ENCODE measurements around the gene ZNFX1. TPM values are rescaled to one million over a fixed set of nuclear protein-coding genes. Genes with fewer than 3 reads are reported as not detected.
A peak's percentile ranks its signal among the peaks of the same experiment; 100 is the strongest.

The ZNFX1 gene
- polyA plus RNA-seq, 4 donors = 9.9 to 13.4 (median 11.9) TPM

DNA sequence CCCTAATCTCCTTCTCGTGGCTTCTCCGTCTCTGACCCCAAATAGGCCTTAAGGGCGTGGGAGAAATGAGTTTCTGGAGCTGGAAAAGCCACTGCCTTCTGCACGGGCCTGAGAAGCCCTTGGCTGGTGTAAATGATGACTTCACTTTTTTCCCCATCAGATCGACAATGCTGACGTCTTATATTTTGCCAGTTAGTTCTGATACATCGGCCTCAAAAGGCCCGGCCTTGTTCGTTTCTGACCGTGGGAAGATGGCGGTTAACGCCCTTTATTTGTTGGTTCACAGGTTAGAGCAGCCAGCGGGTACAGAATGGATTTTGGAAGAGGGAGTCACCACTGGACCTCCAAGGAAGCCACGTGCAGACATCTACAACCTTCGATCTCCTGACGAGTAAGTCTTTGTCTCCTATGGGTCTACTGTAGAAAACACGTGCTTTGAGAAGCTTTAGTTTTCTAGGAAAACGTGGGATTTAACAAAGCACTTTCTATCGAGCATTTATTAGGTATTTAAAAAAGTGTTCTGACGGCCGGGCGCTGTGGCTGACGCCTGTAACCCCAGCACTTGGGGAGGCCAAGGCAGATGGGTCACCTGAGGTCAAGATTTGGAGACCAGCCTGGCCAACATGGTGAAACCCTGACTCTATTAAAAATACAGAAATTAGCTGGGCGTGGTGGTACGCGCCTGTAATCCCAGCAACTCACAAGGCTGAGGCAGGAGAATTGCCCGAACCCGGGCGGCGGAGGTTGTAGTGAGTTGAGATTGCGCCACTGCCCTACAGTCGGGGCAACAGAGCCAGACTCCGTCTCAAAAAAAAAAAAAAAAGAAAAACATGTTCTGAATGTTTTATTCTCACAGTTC lies 1.2 kb upstream of the ZNFX1 start:
- H3K9me3 ChIP-seq (ENCODE audit: control insufficient read depth in 2 of 2, insufficient read depth in 1 of 2, low read depth in 1 of 2, low read length in 1 of 2) = peaks cover 1 to 40% of the 10 kb centered on the region in 2 donors
- FAIRE-seq (no peak), DNase-seq (peak in 1 of 2 donors; percentile 44)
- H3K4me3 ChIP-seq (ENCODE audit: low read depth in 1 of 3, low read length in 3 of 3) = peak overlapping the region; percentile 65 to 94 (median 69)
- WGBS, 3 donors = 3 to 8% (median 7%) methylated on average over 33 of the region's 33 CpGs
- peaks cover 0 to 26% (median 23%) of the 10 kb centered on the region in 3 donors for H3K4me1 ChIP-seq (ENCODE audit: control insufficient read depth in 3 of 3, insufficient read depth in 2 of 3, low read depth in 1 of 3, low read length in 2 of 3)
- no peaks in the 10 kb centered on the region for H3K27me3 ChIP-seq (ENCODE audit: control insufficient read depth in 3 of 3, insufficient read depth in 3 of 3, low read length in 3 of 3)
- peak overlapping the region; percentile 76 to 94 (median 92) for H3K27ac ChIP-seq (ENCODE audit: low read depth in 1 of 3, low read length in 2 of 3)
- H3K36me3 ChIP-seq (ENCODE audit: control insufficient read depth in 3 of 3, insufficient read depth in 2 of 3, low read depth in 1 of 3, low read length in 3 of 3) = peaks cover 30 to 48% (median 43%) of the 10 kb centered on the region in 3 donors

DNA sequence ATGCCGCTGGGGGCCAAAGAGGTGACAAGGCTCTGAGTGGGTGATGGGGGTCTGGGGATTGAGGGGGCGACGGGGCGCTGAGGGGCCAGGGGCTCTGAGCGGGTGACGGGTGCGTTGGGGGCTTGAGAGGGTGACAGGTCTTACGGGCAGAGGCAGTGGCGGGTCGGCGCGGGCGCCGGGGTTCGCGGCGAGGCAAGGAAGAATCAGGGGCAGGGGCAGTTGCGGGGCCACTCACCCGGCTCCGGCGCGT lies 146 bp downstream of the ZNFX1 start:
- Histone ChIP-seq H3K27ac (ENCODE audit: low read depth in 1 of 3, low read length in 2 of 3) (peak overlapping the region; percentile 92 to 97 (median 94)), H3K4me3 (ENCODE audit: low read depth in 1 of 3, low read length in 3 of 3) (peak overlapping the region; percentile 85 to 95 (median 94)), H3K9me3 (ENCODE audit: control insufficient read depth in 2 of 2, insufficient read depth in 1 of 2, low read depth in 1 of 2, low read length in 1 of 2) (peaks cover 1 to 29% of the 10 kb centered on the region in 2 donors), H3K27me3 (ENCODE audit: control insufficient read depth in 3 of 3, insufficient read depth in 3 of 3, low read length in 3 of 3) (no peaks in the 10 kb centered on the region), H3K4me1 (ENCODE audit: control insufficient read depth in 3 of 3, insufficient read depth in 2 of 3, low read depth in 1 of 3, low read length in 2 of 3) (peaks cover 0 to 26% (median 16%) of the 10 kb centered on the region in 3 donors), H3K36me3 (ENCODE audit: control insufficient read depth in 3 of 3, insufficient read depth in 2 of 3, low read depth in 1 of 3, low read length in 3 of 3) (peaks cover 23 to 47% (median 34%) of the 10 kb centered on the region in 3 donors)
- WGBS, 3 donors = 0 to 1% (median 1%) methylated on average over 13 to 22 of the region's 22 CpGs
- DNase-seq (no peak), FAIRE-seq (no peak)

DNA sequence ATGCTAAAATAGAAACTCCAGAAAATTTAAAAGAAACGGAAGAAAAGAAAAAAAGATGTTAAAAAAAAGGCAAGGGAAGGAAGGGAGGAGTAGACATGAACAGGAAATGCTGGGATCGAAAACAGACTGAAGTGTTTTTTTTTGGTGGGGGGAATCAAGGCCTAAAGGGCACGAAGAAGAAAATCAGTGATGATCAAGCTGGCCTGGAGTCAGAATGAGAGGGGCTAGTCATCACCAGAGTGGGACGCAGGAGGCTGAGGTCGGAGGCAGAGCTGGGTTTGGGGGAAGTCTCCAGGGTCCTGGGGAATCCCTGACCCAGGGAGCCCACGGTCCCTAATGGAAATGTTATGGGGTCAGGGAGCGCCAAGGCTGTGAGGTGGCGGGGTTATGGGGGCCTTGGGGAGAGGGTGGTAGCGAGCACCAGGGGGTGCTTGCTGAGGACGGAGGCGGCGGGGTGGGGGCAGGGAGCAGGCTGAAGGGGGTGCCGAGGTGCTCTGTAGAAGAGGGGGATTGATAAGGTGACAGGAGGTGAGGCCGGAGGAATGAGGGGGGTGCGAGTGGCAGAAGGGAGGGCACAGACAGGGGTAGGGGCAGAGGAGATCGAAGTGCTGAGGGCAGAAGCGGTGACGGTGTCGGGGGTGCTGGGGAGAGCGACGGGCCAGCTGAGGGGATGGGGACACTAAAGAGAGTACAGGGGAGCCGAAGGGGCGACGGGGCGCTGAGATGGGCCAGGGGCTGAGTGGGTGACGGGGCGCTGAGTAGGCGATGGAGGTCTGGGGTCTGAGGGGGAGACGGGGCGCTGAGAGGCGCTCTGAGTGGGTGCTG lies 684 bp downstream of the ZNFX1 start:
- Histone ChIP-seq H3K9me3 (ENCODE audit: control insufficient read depth in 2 of 2, insufficient read depth in 1 of 2, low read depth in 1 of 2, low read length in 1 of 2) (peaks cover 1 to 23% of the 10 kb centered on the region in 2 donors), H3K4me1 (ENCODE audit: control insufficient read depth in 3 of 3, insufficient read depth in 2 of 3, low read depth in 1 of 3, low read length in 2 of 3) (peaks cover 0 to 30% (median 16%) of the 10 kb centered on the region in 3 donors), H3K27ac (ENCODE audit: low read depth in 1 of 3, low read length in 2 of 3) (peak overlapping the region; percentile 92 to 97 (median 94)), H3K27me3 (ENCODE audit: control insufficient read depth in 3 of 3, insufficient read depth in 3 of 3, low read length in 3 of 3) (no peaks in the 10 kb centered on the region), H3K4me3 (ENCODE audit: low read depth in 1 of 3, low read length in 3 of 3) (peak overlapping the region; percentile 85 to 95 (median 94)), H3K36me3 (ENCODE audit: control insufficient read depth in 3 of 3, insufficient read depth in 2 of 3, low read depth in 1 of 3, low read length in 3 of 3) (peaks cover 18 to 43% (median 29%) of the 10 kb centered on the region in 3 donors)
- 1 to 2% (median 1%) methylated on average over 26 to 31 of the region's 31 CpGs for WGBS, 3 donors
- FAIRE-seq (no peak), DNase-seq (peak in 1 of 2 donors; percentile 49)

DNA sequence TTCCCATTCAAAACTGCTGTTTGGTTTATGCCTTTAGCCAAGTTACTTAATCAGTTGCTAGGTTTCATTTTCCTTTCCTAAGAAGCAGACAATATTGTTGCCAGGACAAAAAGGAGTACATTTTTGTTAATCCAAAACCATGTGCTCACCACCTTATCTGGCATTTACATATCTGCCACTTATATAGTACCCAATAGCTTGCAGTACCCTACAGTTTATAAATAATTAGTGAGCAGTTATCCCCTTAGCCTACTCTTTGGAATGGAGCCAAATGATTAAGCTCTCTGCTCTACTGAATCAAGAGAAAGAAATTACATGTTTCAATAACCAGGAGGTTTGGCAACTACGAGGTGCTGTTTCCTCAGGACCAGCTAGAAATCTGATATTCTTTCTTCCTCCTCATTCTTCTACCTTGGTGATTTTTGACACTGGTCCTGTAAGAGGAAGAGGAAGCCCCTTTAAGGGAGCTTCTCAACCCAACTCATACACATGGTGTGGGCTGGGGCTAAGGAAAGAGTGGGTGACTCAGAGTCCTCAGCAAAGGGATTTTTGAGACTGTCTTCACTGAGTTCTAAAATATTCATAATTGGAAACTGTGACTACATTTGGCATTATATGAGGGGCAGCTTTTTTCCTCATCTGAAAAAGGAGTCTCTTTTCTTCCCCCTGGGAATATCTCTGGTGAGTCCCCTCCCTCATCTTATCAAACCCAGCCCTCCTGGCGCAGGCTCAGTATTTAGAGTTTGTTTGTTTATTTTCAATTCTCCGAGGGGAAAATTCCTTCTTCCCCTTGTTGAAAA lies 1.5 kb downstream of the ZNFX1 start:
- WGBS, 3 donors = 1 to 4% (median 1%) methylated on average over 3 of the region's 3 CpGs
- Histone ChIP-seq H3K27ac (ENCODE audit: low read depth in 1 of 3, low read length in 2 of 3) (peak overlapping the region; percentile 92 to 97 (median 94)), H3K9me3 (ENCODE audit: control insufficient read depth in 2 of 2, insufficient read depth in 1 of 2, low read depth in 1 of 2, low read length in 1 of 2) (peaks cover 1 to 15% of the 10 kb centered on the region in 2 donors), H3K36me3 (ENCODE audit: control insufficient read depth in 3 of 3, insufficient read depth in 2 of 3, low read depth in 1 of 3, low read length in 3 of 3) (peaks cover 16 to 43% (median 25%) of the 10 kb centered on the region in 3 donors), H3K4me1 (ENCODE audit: control insufficient read depth in 3 of 3, insufficient read depth in 2 of 3, low read depth in 1 of 3, low read length in 2 of 3) (peaks cover 0 to 30% (median 16%) of the 10 kb centered on the region in 3 donors), H3K4me3 (ENCODE audit: low read depth in 1 of 3, low read length in 3 of 3) (peak overlapping the region; percentile 85 to 95 (median 94)), H3K27me3 (ENCODE audit: control insufficient read depth in 3 of 3, insufficient read depth in 3 of 3, low read length in 3 of 3) (no peaks in the 10 kb centered on the region)
- DNase-seq = peak; percentile 58 to 63
- no peak for FAIRE-seq

DNA sequence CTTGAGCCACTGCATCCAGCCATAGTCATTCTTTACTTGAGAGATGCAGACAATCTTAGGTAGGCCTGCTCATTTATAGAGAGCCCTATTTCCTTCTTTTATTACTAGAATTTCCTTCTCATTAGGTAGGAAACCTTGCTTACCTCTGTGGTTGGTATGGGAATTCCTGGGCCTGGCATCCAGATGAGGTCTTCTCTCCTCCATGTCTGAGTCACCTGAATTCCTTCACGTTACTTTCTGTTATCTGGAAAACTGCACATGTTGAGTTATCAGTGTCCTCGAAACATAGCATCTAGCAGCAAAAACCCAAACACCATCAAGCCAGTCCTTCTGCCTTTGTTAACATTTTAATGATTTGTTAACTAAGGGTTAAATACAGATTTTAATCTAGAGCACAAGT lies 2.2 kb downstream of the ZNFX1 start:
- no peak overlapping the region for H3K4me3 ChIP-seq (ENCODE audit: low read depth in 1 of 3, low read length in 3 of 3)
- no peak for DNase-seq
- H3K36me3 ChIP-seq (ENCODE audit: control insufficient read depth in 3 of 3, insufficient read depth in 2 of 3, low read depth in 1 of 3, low read length in 3 of 3) = peaks cover 10 to 44% (median 24%) of the 10 kb centered on the region in 3 donors
- peak overlapping the region in 2 of 3 donors; percentile 55 to 92 for H3K27ac ChIP-seq (ENCODE audit: low read depth in 1 of 3, low read length in 2 of 3)
- FAIRE-seq = no peak
- H3K9me3 ChIP-seq (ENCODE audit: control insufficient read depth in 2 of 2, insufficient read depth in 1 of 2, low read depth in 1 of 2, low read length in 1 of 2) = peaks cover 0 to 8% of the 10 kb centered on the region in 2 donors
- 33 to 50% (median 44%) methylated on average over 2 of the region's 2 CpGs for WGBS, 3 donors
- peaks cover 0 to 28% (median 16%) of the 10 kb centered on the region in 3 donors for H3K4me1 ChIP-seq (ENCODE audit: control insufficient read depth in 3 of 3, insufficient read depth in 2 of 3, low read depth in 1 of 3, low read length in 2 of 3)
- H3K27me3 ChIP-seq (ENCODE audit: control insufficient read depth in 3 of 3, insufficient read depth in 3 of 3, low read length in 3 of 3) = no peaks in the 10 kb centered on the region

DNA sequence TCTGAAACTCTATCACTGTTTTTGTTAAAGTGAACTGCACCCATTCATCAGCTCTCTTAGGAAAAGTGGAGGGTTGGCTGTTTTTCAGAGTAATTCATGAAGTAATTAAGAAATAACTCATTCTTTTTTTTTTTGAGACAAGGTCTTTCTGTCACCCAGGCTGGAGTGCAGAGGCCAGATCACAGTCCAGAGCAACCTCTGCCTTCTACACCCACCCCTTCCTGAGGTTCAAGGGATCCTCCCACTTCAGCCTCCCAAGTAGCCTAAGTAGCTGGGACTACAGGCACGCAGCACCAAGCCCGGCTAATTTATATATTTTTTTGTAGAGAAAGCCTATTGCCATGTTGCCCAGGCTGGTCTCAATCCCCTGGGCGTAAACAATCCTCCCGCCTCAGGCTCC lies 2.6 kb downstream of the ZNFX1 start:
- Histone ChIP-seq H3K27me3 (ENCODE audit: control insufficient read depth in 3 of 3, insufficient read depth in 3 of 3, low read length in 3 of 3) (no peaks in the 10 kb centered on the region), H3K27ac (ENCODE audit: low read depth in 1 of 3, low read length in 2 of 3) (peak overlapping the region in 1 of 3 donors; percentile 55), H3K4me3 (ENCODE audit: low read depth in 1 of 3, low read length in 3 of 3) (no peak overlapping the region), H3K36me3 (ENCODE audit: control insufficient read depth in 3 of 3, insufficient read depth in 2 of 3, low read depth in 1 of 3, low read length in 3 of 3) (peaks cover 9 to 43% (median 22%) of the 10 kb centered on the region in 3 donors), H3K4me1 (ENCODE audit: control insufficient read depth in 3 of 3, insufficient read depth in 2 of 3, low read depth in 1 of 3, low read length in 2 of 3) (peaks cover 0 to 24% (median 20%) of the 10 kb centered on the region in 3 donors), H3K9me3 (ENCODE audit: control insufficient read depth in 2 of 2, insufficient read depth in 1 of 2, low read depth in 1 of 2, low read length in 1 of 2) (peaks cover 0 to 4% of the 10 kb centered on the region in 2 donors)
- DNase-seq (no peak), FAIRE-seq (no peak)
- WGBS, 3 donors = 78 to 94% (median 85%) methylated on average over 4 of the region's 4 CpGs

DNA sequence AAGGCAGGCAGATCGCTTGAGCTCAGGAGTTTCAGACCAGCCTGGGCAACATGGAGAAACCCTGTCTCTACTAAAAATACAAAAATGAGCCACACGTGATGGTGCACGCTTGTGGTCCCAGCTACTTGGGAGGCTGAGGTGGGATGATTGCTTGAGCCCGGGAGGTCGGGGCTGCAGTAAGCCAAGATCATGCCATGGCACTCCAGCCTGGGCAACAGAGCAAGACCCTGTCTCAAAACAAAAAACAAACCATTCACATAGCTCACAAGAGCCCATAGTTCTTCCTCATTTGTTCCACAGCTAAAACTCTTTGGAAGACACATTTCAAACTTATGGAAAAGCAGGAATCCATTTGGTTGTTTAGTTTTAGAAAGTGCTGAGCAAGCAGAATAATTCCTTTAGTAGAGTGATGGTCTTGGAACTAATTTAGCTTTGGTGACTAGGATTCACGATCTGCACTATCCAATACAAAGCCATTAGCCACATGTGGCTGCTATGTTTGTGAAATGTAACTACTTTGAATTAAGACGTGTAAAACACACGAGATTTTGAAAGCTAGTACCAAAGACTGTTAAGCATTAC lies 4.1 kb downstream of the ZNFX1 start:
- DNase-seq (no peak), FAIRE-seq (no peak)
- no peak overlapping the region for H3K4me3 ChIP-seq (ENCODE audit: low read depth in 1 of 3, low read length in 3 of 3)
- peaks cover 3 to 26% (median 14%) of the 10 kb centered on the region in 3 donors for H3K4me1 ChIP-seq (ENCODE audit: control insufficient read depth in 3 of 3, insufficient read depth in 2 of 3, low read depth in 1 of 3, low read length in 2 of 3)
- no peaks in the 10 kb centered on the region for H3K27me3 ChIP-seq (ENCODE audit: control insufficient read depth in 3 of 3, insufficient read depth in 3 of 3, low read length in 3 of 3)
- no peak overlapping the region for H3K27ac ChIP-seq (ENCODE audit: low read depth in 1 of 3, low read length in 2 of 3)
- H3K36me3 ChIP-seq (ENCODE audit: control insufficient read depth in 3 of 3, insufficient read depth in 2 of 3, low read depth in 1 of 3, low read length in 3 of 3) = peaks cover 11 to 43% (median 18%) of the 10 kb centered on the region in 3 donors
- 88 to 97% (median 90%) methylated on average over 8 of the region's 8 CpGs for WGBS, 3 donors
- peaks cover 0 to 5% of the 10 kb centered on the region in 2 donors for H3K9me3 ChIP-seq (ENCODE audit: control insufficient read depth in 2 of 2, insufficient read depth in 1 of 2, low read depth in 1 of 2, low read length in 1 of 2)

All from small intestine (tissue), 7 donors.